Activated CD4-positive, CD25-positive, alpha-beta regulatory T cell treated with anti-CD3 and anti-CD28 coated beads, Interleukin-2, amount 50 U/mL, for 16 hours (primary cell): ENCODE results near the gene KCNN3.

ENCODE experiments used
- DNase-seq: peaks from one replicate; pipeline ENCODE4 v3.0.0-alpha.2; 2020; ENCODE audit warnings: low read depth, low spot score

The KCNN3 gene

DNA sequence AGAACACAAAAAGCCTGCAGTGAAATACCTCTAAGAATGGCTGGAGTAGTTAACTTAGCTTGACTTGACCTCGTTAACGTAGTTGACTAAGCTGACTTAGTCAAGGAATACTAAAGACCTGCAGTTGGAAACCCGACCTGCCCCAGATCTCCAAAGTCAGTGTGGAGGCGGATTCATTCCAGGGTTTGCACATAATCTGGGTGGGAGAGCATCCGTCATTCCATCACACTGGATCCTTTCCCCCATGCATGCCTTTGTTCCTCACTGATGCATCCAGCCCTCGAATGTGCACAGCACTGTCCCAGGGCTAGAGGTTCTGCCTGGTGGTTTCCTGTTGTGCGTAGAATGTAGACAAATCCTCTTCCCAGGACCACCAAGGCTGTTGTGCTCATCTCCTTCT lies 76.4 kb downstream of the KCNN3 start:
- DNase-seq, result no peak

GRCh38 chr1:154792899-154793298 lies 77.2 kb downstream of the KCNN3 start:
- DNase-seq, result no peak

- peak; percentile 37 for DNase-seq
Observed at GRCh38 chr1:154791292-154792166, 78.6 kb downstream of the KCNN3 start.

- DNase-seq, result no peak
Observed at GRCh38 chr1:154788886-154789285, 81.2 kb downstream of the KCNN3 start.

DNA sequence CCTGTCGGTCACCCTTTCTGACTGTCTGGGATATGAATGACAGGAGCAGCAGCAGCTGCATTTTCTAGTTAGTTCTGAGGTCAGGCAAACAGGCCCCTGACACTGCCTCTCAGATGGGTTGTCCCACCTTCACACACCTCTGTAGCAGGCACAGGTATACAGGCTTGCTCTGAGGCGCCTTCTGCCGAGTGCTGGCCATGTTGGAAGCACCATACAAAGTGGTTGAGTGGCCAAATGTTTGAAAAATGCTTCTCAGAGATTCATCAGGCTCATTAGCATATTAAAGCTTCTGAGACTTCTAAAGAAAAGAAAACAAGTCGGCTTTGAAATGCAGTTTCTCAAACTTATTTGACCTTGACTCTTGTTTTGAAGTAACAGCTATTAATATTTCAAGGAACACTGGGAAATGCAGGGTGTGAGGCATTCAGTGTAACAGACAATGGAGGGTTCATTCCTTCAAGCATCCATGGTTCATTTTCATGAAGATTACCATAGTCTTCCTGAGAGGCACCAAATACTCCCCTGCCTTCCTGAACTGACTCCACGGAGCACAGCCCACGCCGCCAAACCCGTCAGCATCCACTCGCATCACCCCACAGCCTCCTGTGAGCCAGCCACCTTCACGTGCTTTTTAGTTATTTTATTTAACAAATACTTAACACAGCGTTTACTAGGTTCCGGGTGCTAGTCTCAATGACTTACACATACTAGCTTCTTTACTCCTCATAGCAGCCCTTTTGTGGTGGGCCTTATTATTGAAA lies 81.8 kb downstream of the KCNN3 start:
- DNase-seq, result no peak

DNA sequence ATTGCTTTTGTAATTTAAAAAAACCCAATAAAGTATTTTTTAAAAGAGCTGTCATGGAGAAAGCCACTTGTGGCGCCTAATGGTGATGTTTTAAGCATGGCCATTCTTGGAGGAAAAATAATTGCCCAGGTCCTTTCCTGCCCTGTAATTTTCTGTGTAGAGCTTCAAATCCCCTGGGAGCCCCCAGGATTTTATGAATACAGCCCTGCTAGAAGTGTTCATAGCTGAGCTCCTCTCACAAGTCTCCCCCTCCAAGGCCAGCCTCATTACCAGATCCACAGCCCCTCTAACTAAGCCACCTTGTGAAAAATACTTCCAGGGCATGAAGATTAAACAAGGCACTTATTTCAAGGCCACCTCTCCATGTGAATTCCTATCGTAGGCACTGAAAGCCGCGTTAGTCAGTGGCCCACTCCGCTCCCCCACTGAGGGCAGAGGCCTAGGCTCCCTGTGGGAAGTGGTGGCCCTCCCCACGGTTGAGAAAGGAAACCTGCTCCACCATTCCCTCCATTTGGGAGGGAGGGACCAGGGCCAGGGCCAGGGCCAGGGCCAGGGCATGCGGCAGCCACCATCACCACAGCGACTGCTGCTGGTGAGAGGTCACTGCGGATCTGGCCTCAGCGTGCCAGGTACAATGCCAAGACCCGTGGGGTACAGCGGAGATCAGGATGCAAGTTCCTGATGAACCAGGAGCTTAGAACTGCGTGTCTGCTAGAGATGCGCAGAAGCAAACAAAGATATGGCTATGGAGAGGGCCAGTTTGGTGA lies 83.1 kb downstream of the KCNN3 start:
- no peak for DNase-seq

GRCh38 chr1:154784924-154785531 lies 85.1 kb downstream of the KCNN3 start:
- DNase-seq, result peak; percentile 12

DNA sequence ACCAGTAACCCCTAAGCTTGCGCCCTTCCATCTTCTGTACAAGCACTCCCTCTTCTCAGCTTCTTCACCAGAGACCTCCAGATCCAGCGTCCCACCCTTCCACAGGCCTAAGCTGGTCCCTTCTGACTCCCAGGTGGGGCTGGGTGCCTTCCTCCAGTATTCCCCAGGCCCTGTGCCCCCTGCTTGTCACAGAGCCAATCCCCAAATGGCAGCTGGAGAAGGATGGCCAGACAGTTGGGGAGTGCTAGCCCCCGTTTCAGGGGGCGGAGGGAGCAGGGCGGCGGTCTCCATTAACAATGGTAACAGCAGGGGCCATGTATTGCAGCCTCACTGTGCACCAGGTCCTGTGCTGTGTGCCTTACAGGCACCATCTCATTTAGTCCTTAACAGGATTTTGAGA lies 85.7 kb downstream of the KCNN3 start:
- no peak for DNase-seq

- DNase-seq, result no peak
Observed at GRCh38 chr1:154783976-154784375, 86.1 kb downstream of the KCNN3 start.

DNA sequence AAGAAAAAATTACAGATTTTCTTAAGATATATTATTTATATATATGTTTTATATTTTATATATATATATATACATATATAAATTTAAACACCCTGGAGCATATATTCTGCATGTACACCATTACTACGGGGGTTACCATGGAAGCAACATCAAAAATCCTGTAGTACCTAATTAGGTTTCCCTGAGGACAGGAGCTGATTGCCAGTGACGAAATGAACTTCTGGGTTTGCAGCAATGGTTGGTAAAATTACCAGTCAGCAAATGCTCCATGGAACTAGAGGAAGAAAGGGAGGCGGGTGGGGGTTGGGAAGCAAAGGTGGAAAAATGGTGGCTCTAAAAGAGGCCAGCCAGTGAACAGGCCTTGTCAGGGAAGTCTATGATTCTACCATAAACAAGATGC lies 89.5 kb downstream of the KCNN3 start:
- no peak for DNase-seq

GRCh38 chr1:154779551-154780189 lies 90.4 kb downstream of the KCNN3 start:
- no peak for DNase-seq

DNA sequence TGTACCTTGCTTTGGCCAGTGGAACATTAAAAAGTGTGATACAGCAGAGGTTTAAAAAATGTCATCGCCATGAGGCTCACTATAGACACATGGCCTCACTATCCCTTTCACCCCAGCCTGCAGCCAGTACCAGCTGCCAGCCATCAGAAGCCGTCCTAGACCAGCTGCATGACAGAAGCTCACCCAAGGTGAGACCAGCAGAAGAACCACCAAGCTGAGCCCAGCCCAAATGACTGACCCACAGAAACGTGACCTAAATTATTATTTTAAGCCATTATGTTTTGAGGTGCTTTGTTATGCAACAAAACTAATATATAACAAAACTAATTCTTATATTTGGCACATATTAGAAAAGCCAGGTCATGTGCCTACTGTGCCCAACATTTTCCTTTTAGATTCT lies 91.1 kb downstream of the KCNN3 start:
- no peak for DNase-seq

- DNase-seq, result no peak
Observed at GRCh38 chr1:154778275-154778674, 91.8 kb downstream of the KCNN3 start.

DNA sequence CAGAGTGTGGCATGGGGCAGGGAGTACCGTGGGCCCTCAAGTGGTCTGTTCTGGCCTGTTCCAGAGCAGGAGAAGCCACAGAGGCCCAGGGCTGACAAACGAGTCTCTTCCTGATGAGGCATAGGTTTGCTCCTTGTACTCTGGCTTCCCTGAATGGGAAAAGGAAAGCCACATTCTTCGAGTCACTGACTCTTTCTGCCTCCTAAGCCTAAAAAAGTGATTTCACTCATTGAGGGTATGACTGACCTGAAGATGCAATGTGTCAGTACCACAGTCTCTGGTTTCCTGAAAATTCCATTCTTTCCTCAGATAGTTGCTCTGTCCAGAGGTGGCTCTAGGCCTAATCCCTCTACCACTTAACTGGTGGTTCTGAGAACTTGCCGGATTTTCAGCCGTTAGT lies 92.3 kb downstream of the KCNN3 start:
- DNase-seq, result no peak

DNA sequence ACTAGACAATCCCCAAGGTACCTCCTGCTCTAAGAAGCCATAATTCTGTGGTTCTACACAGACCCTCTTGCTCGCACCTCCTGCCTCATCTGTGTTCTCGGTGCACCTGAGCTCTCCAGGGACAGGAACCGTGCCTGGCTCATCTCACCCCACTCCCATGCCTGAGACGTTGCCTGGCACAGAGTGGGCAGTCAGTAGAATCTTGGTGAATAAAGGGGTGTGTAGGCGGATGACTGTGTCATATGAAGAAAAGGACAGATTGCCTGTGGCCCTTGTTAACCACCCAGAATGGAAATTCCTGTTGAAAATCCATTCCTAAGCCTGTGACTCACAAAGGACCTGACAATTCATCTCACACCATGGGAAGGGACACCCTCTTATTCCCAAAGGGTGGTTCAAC lies 92.9 kb downstream of the KCNN3 start:
- DNase-seq, result no peak

DNA sequence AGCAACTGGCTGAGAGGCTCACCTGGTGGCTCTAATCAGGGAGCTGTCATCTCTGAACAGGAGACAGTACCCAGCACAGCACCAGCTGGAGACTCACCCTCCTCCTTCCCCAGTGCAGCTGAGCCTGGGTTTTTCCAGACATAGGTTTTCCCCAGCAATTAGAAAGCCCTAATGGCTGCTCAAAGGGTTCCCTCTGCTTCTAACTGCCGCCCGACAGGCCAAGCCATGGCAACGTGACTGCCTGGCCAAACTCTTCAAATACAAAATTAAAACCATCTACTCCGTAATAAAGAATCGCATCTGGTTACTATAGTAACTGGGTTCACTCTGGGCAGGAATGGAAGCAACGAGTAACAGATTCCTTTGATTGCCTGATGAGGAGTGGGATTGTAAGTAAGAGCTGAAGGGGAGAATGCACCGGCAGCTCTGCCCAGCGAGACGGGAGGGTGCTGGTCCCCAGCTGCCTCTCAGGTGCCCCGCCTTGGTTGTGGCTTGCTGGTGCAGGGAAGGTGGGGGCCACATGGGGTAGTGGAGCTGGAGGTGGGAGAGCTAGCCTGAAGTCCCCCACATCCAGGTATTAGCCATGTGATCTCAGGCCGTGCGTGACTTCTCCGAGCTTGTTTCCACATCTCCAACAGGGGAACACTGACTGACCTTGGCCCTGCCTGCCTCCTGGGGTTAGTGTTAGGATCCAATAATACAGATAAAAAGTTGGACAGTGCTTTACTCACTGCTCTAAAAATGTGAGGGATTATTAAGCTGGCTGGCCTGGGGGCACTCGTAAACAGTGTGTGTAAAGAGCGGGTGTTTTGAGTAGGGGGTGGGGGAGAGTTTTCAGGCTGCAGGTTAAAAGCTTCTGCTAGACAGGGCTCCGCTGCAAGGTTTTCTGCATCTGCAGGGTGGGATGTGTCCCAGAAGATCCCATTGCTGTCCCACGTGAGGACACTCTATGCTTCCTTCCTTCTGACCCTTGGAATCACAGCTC lies 94.2 kb downstream of the KCNN3 start:
- no peak for DNase-seq

- no peak for DNase-seq
Observed at GRCh38 chr1:154774175-154774855, 95.8 kb downstream of the KCNN3 start.

DNA sequence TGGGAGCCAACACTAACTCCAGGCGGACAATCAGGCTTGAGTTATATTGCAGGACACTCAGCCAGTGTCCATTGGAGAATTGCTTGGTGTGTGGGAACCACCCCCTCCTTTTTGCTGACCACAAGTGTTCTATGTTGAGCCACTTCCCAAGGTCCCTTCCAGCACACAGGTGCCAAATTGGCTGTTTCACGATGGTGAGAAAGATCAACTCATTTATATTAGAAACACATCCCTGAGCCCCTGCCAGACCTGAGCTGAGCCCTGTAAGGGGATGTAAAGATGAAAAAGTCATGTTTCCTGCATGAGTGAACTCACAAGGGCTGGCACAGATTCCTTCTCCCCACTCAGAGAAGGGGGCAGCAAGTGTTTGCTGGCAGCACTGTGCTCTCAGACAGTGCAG lies 96.5 kb downstream of the KCNN3 start:
- no peak for DNase-seq
